GM12864 (cell line): ENCODE data around the gene CRABP2.

ENCODE experiments used
- DNase-seq: peaks from one replicate; pipeline ENCODE4 v3.0.0-alpha.2; 2011; ENCODE audit warnings: low read depth
- H3K4me3 ChIP-seq: 2 replicates; pipeline ENCODE4 v1.5.1; 2011; ENCODE audit warnings: mild to moderate bottlenecking, low read depth, low read length, control low read depth
- TF ChIP-seq, protein P1 (sequence below): IDR thresholded peaks from 2 replicates; pipeline ENCODE4 v1.5.1; 2011; ENCODE audit warnings: low read depth, mild to moderate bottlenecking, moderate library complexity, low read length, control low read depth, inconsistent platforms; ENCODE audit errors: missing control alignments

Gene CRABP2

DNA sequence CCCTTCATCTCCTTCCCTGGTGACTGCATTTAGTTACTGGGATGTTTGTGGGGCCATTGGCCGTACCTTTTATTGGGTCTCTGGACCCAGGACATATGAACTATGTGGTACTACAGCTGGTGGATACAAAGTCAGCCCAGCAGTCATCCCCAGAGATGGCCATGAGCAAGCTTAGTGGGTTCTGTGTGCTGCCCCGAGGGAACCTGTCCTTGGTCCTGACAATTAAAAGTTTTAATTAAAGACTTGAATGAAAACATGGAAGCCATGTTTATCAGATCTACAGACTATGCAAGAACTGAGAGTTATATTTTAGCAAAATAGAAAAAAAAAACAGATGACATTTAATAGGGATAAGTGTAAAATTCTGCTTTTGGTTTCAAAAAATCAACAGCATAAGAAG, 25.3 kb downstream of the CRABP2 start:
- no peak for DNase-seq
- TF ChIP-seq, protein P1, sequence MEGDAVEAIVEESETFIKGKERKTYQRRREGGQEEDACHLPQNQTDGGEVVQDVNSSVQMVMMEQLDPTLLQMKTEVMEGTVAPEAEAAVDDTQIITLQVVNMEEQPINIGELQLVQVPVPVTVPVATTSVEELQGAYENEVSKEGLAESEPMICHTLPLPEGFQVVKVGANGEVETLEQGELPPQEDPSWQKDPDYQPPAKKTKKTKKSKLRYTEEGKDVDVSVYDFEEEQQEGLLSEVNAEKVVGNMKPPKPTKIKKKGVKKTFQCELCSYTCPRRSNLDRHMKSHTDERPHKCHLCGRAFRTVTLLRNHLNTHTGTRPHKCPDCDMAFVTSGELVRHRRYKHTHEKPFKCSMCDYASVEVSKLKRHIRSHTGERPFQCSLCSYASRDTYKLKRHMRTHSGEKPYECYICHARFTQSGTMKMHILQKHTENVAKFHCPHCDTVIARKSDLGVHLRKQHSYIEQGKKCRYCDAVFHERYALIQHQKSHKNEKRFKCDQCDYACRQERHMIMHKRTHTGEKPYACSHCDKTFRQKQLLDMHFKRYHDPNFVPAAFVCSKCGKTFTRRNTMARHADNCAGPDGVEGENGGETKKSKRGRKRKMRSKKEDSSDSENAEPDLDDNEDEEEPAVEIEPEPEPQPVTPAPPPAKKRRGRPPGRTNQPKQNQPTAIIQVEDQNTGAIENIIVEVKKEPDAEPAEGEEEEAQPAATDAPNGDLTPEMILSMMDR: no peak
- H3K4me3 ChIP-seq: no peak overlapping the region

GRCh38 chr1:156677616-156678596, 27.5 kb downstream of the CRABP2 start:
- TF ChIP-seq, protein P1: peak; percentile 82
- no peak for DNase-seq
- no peak overlapping the region for H3K4me3 ChIP-seq

DNA sequence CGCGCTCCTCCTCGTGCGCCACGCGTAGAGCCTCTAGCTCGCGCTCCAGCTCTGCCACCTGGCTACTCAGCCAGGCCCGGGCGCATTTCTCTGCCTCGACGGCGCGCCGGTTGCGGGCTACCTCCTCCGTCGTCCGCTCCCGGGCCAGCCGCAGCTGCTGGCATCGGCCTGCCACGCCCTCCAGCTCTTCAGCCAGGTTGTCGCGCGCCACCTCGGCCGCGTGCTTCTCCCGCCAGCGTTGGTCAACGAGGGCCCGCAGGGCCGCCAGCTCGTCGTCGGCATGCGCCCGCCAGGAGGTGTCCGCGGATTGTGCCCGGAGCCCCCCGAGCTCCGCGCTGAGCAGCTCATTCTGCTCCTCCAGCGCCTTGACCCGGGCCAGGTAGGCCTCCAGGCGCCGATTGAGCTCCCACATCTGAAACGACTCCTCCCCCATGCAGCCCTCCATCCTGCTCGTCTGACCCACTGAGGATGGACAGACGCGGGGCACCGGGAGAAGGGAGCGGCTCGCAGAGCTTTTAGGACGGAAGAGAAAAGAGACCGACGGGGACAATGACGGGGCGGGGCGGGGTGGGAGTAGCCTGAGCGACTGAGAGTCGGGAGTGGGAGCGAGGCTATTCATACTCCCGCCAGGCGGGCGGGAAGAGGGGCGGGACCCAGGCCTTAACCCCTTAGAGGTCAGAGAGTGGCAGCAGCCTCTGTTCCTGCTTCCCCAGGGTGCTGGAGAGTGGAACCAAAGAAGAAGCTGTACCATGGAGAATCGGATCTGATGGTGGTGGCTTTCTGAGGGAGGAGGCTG, 28.4 kb downstream of the CRABP2 start, which contains the start of gene NES:
Gene NES, minus strand, starts transcription at position 588 of the 796 bp plus-strand sequence. Its CDS starts 143 bp downstream, at position 445.
- H3K4me3 ChIP-seq: no peak within 1 kb of the TSS
- no peak for DNase-seq
- TF ChIP-seq, protein P1: no peak

- no peak for DNase-seq
- TF ChIP-seq, protein P1: no peak
- H3K4me3 ChIP-seq: no peak overlapping the region
These were observed 29.1 kb downstream of the CRABP2 start for GRCh38 chr1:156676114-156676819.

GRCh38 chr1:156675210-156676113, 29.9 kb downstream of the CRABP2 start:
- TF ChIP-seq, protein P1: no peak
- no peak overlapping the region for H3K4me3 ChIP-seq
- DNase-seq: no peak
